Measurements from ENCODE around the gene TRAK2.

GRCh38 chr2:201407265-201407664 lies 44.0 kb downstream of the TRAK2 start:
- TF ChIP-seq JUND (IDR thresholded peaks at IDR 0.05; ENCODE audit: low read length) (no peak), RAD21 (IDR thresholded peaks at IDR 0.05 in 1 of 2, conservative IDR thresholded peaks at IDR 0.05 in 1 of 2; ENCODE audit: low read depth in 2 of 2, low read length in 2 of 2) (no peak), CTCF (IDR thresholded peaks at IDR 0.05; ENCODE audit: control extremely low read depth in 1 of 3, insufficient read depth in 1 of 3, low read depth in 1 of 3, low read length in 3 of 3) (no peak), GABPA (IDR thresholded peaks at IDR 0.05; ENCODE audit: borderline replicate concordance, insufficient read depth, low read length) (no peak), ATF2 (IDR thresholded peaks at IDR 0.05; ENCODE audit: low read length) (no peak), EZH2 (IDR thresholded peaks at IDR 0.05; ENCODE audit: low read depth, low read length, severe bottlenecking) (no peak), USF2 (IDR thresholded peaks at IDR 0.05; ENCODE audit: low read length) (no peak)

Data from H1 (cell line).